Keratinocyte (primary cell): Measurements from ENCODE around the gene SDK1. TPM values are rescaled to one million over a fixed set of nuclear protein-coding genes. Genes with fewer than 3 reads are reported as not detected.

Source experiments
- DNase-seq: peaks from one replicate; pipeline ENCODE4 v3.0.0-alpha.2; 2011; ENCODE audit warnings: low read depth, missing footprints, low spot score
- FAIRE-seq: peaks from 2 replicates; lab custom pipeline; 2011; peaks lifted over from hg19 to GRCh38; lab: Jason Lieb, UNC
- H2AFZ ChIP-seq: 2 replicates; pipeline ENCODE4 v1.6.0; 2012; ENCODE audit warnings: low read length, control low read depth, inconsistent platforms; ENCODE audit not compliant: control insufficient read depth
- H3K27ac ChIP-seq: 2 replicates; pipeline ENCODE4 v1.5.1; 2011; ENCODE audit warnings: low read length; ENCODE audit not compliant: control insufficient read depth, insufficient read depth
- H3K27me3 ChIP-seq: 3 replicates; pipeline ENCODE4 v1.6.0; 2011; ENCODE audit warnings: low read length; ENCODE audit not compliant: control insufficient read depth, insufficient read depth; ENCODE audit errors: extremely low read depth
- H3K36me3 ChIP-seq, 2 experiments: 2 replicates in 1 of 2; 3 replicates in 1 of 2; pipeline ENCODE4 v1.5.1; 2011; ENCODE audit warnings: low read length in 2 of 2, mild to moderate bottlenecking in 1 of 2; ENCODE audit not compliant: control insufficient read depth in 2 of 2, insufficient read depth in 2 of 2; ENCODE audit errors: extremely low read depth in 1 of 2
- H3K4me1 ChIP-seq: 3 replicates; pipeline ENCODE4 v1.5.1; 2011; ENCODE audit warnings: low read length; ENCODE audit not compliant: control insufficient read depth, insufficient read depth; ENCODE audit errors: extremely low read depth
- H3K4me2 ChIP-seq: 3 replicates; pipeline ENCODE4 v1.6.0; 2011; ENCODE audit warnings: low read depth, low read length; ENCODE audit not compliant: control insufficient read depth, insufficient read depth; ENCODE audit errors: extremely low read depth
- H3K4me3 ChIP-seq, 3 experiments: fragments of 200-600 bp in 1 of 3; sonication (generic) in 1 of 3; 2 replicates in 2 of 3; 3 replicates in 1 of 3; pipeline ENCODE4 v1.5.1; 2011 to 2016; ENCODE audit warnings: low read length in 3 of 3, mild to moderate bottlenecking in 3 of 3, control low read depth in 2 of 3, inconsistent platforms in 1 of 3, low read depth in 1 of 3, mixed read lengths in 1 of 3, mixed run types in 1 of 3, moderate library complexity in 1 of 3; ENCODE audit not compliant: control insufficient read depth in 2 of 3, insufficient read depth in 2 of 3; ENCODE audit errors: extremely low read depth in 1 of 3
- H3K79me2 ChIP-seq: 2 replicates; pipeline ENCODE4 v1.6.0; 2012; ENCODE audit warnings: low read length; ENCODE audit not compliant: control insufficient read depth, insufficient read depth
- H3K9ac ChIP-seq: 3 replicates; pipeline ENCODE4 v1.6.0; 2011; ENCODE audit warnings: low read length; ENCODE audit not compliant: control insufficient read depth, insufficient read depth; ENCODE audit errors: extremely low read depth
- H3K9me1 ChIP-seq: 3 replicates; pipeline ENCODE4 v1.6.0; 2011; ENCODE audit warnings: low read length; ENCODE audit not compliant: control insufficient read depth, insufficient read depth; ENCODE audit errors: extremely low read depth
- H3K9me3 ChIP-seq: 2 replicates; pipeline ENCODE4 v1.5.1; 2012; ENCODE audit warnings: low read depth, low read length; ENCODE audit not compliant: control insufficient read depth
- H4K20me1 ChIP-seq: 3 replicates; pipeline ENCODE4 v1.6.0; 2011; ENCODE audit warnings: low read length; ENCODE audit not compliant: control insufficient read depth, insufficient read depth; ENCODE audit errors: extremely low read depth
- CTCF ChIP-seq, 3 experiments: IDR thresholded peaks in 1 of 3; conservative IDR thresholded peaks in 1 of 3; optimal IDR thresholded peaks in 1 of 3; 2 replicates in 2 of 3; 3 replicates in 1 of 3; pipeline versions ENCODE3 to v1.5.1; 2011; ENCODE audit warnings: low read length in 3 of 3, mild to moderate bottlenecking in 3 of 3, moderate library complexity in 2 of 3, control low read depth in 1 of 3, inconsistent platforms in 1 of 3; ENCODE audit not compliant: insufficient read depth in 2 of 3; ENCODE audit errors: extremely low read depth in 1 of 3
- EZH2 ChIP-seq: IDR thresholded peaks from one replicate; pipeline ENCODE4 v1.6.1; 2012; ENCODE audit warnings: inconsistent platforms, mild to moderate bottlenecking, low read length, moderate library complexity
- dilution Hi-C: fragments of 300-500 bp; cut with MboI; formaldehyde crosslinking; loops from one replicate; pipeline ENCODE4 v1.7.0; 2020; ENCODE audit warnings: low sequenced_read_pairs; ENCODE audit not compliant: extremely low pct_ligation_motif_present
- polyA plus RNA-seq, 5 experiments: library from polyadenylated mRNA; depleted of rRNA in 3 of 5; stranded (reverse) in 3 of 5; stranded (forward) in 1 of 5; unstranded in 1 of 5; fragments of >200 nt; gene quantifications; 1 replicate in 1 of 5; 2 replicates in 3 of 5; 3 replicates in 1 of 5; pipeline versions ENCODE4 v1.2.1 to v1.2.3, GENCODE V29; 2011 to 2012; ENCODE audit warnings: missing spikeins in 2 of 5, low read depth in 1 of 5, low replicate concordance in 1 of 5

Gene SDK1
- polyA plus RNA-seq, 1 donor (not counting 4 experiments of a cell fraction or from before 2014, with no cell fraction given), result 0.66 TPM

- Histone ChIP-seq H3K4me3 (no peak overlapping the region), H3K36me3 (no peaks in the 10 kb centered on the region), H3K9me1 (no peaks in the 10 kb centered on the region), H3K9ac (no peak overlapping the region), H3K4me2 (no peak overlapping the region), H2AFZ (no peak overlapping the region), H3K27ac (no peak overlapping the region), H3K4me1 (no peaks in the 10 kb centered on the region), H3K27me3 (no peaks in the 10 kb centered on the region), H3K9me3 (no peaks in the 10 kb centered on the region), H3K79me2 (no peaks in the 10 kb centered on the region), H4K20me1 (no peaks in the 10 kb centered on the region)
- dilution Hi-C loops, result no loop called here
- FAIRE-seq, result no peak
- no peak for DNase-seq
- TF ChIP-seq EZH2 (no peak), CTCF (optimal IDR thresholded peaks at IDR 0.05 in 1 of 3, IDR thresholded peaks at IDR 0.05 in 1 of 3, conservative IDR thresholded peaks at IDR 0.05 in 1 of 3; ENCODE audit: extremely low read depth in 1 of 3, insufficient read depth in 2 of 3, low read length in 3 of 3) (no peak)
Observed at GRCh38 chr7:3739983-3740382, 438.9 kb downstream of the SDK1 start.

DNA sequence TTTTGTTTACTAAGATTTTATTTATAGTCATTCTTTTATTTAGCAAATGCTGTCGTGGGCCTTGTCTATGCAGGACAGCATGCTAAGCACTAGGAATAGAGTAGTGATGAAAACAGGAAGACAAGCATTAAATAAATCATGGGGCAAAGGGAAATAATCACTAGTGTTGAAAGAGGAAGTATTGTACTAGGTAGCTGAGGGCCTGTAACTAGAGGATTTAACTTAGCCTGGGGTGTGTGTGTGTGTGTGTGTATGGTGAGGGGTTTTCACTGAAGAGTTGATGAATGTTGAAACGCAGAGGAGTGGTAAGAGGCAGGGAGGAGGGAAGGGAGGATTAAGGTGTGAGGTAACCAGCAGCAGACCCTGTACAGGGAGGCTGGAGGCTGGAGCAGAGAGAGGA lies 446.4 kb downstream of the SDK1 start:
- H3K9me3 ChIP-seq, result no peaks in the 10 kb centered on the region
- TF ChIP-seq EZH2 (no peak), CTCF (optimal IDR thresholded peaks at IDR 0.05 in 1 of 3, IDR thresholded peaks at IDR 0.05 in 1 of 3, conservative IDR thresholded peaks at IDR 0.05 in 1 of 3; ENCODE audit: extremely low read depth in 1 of 3, insufficient read depth in 2 of 3, low read length in 3 of 3) (no peak)
- H2AFZ ChIP-seq, result no peak overlapping the region
- FAIRE-seq (no peak), DNase-seq (no peak)
- no peaks in the 10 kb centered on the region for H4K20me1 ChIP-seq
- no peaks in the 10 kb centered on the region for H3K9me1 ChIP-seq
- H3K27ac ChIP-seq, result no peak overlapping the region
- H3K4me1 ChIP-seq, result no peaks in the 10 kb centered on the region
- no peaks in the 10 kb centered on the region for H3K27me3 ChIP-seq
- dilution Hi-C loops, result no loop called here
- no peak overlapping the region for H3K4me2 ChIP-seq
- no peaks in the 10 kb centered on the region for H3K36me3 ChIP-seq
- no peaks in the 10 kb centered on the region for H3K79me2 ChIP-seq
- no peak overlapping the region for H3K9ac ChIP-seq
- H3K4me3 ChIP-seq, result no peak overlapping the region
